Inflammatory macrophage treated with lipopolysaccharide for 1 hour (primary cell): ENCODE results near the gene ERGIC1.
A peak's percentile ranks its signal among the peaks of the same experiment; 100 is the strongest.

ENCODE experiments used
- DNase-seq, 2 donors: peaks; one replicate each; pipeline ENCODE4 v3.0.0-alpha.2; 2020 to 2022

The ERGIC1 gene

GRCh38 chr5:172951371-172952033 is 117.5 kb downstream of the ERGIC1 start:
- DNase-seq, result peak in 1 of 2 donors; percentile 33

GRCh38 chr5:172952034-172952511 is 118.0 kb downstream of the ERGIC1 start:
- DNase-seq, result no peak

GRCh38 chr5:172953776-172954675 is 120.0 kb downstream of the ERGIC1 start:
- no peak for DNase-seq

GRCh38 chr5:172954751-172955159 is 120.7 kb downstream of the ERGIC1 start:
- no peak for DNase-seq

- no peak for DNase-seq
Observed at GRCh38 chr5:172956228-172956627, 122.2 kb downstream of the ERGIC1 start.

GRCh38 chr5:172956936-172957335 is 122.9 kb downstream of the ERGIC1 start:
- DNase-seq, result no peak

- DNase-seq, result no peak
Observed at GRCh38 chr5:172957458-172957857, 123.4 kb downstream of the ERGIC1 start.

- peak; percentile 55 to 63 for DNase-seq
Observed at GRCh38 chr5:172958331-172959046, 124.4 kb downstream of the ERGIC1 start.

- DNase-seq, result peak in 1 of 2 donors; percentile 8
Observed at GRCh38 chr5:172959824-172960799, 126.1 kb downstream of the ERGIC1 start.

GRCh38 chr5:172969921-172970320 is 135.9 kb downstream of the ERGIC1 start:
- DNase-seq, result peak in 1 of 2 donors; percentile 53

GRCh38 chr5:172971482-172971881 is 137.4 kb downstream of the ERGIC1 start:
- no peak for DNase-seq

GRCh38 chr5:172972552-172972951 is 138.5 kb downstream of the ERGIC1 start:
- DNase-seq, result no peak

- no peak for DNase-seq
Observed at GRCh38 chr5:172973127-172973916, 139.3 kb downstream of the ERGIC1 start.

- no peak for DNase-seq
Observed at GRCh38 chr5:172973931-172974330, 139.9 kb downstream of the ERGIC1 start.

GRCh38 chr5:172975289-172975688 is 141.2 kb downstream of the ERGIC1 start:
- DNase-seq, result no peak

GRCh38 chr5:172979778-172980177 is 145.7 kb downstream of the ERGIC1 start:
- DNase-seq, result no peak

GRCh38 chr5:172981931-172982330 is 147.9 kb downstream of the ERGIC1 start:
- DNase-seq, result no peak

GRCh38 chr5:172983542-172984243 is 149.6 kb downstream of the ERGIC1 start, which contains the start of gene ATP6V0E1:
TSS of gene ATP6V0E1 (plus strand) at chr5:172983771. CDS start at chr5:172983861, 90 bp downstream.
- DNase-seq, result peak; percentile 89 to 94

GRCh38 chr5:172984244-172984953 is 150.3 kb downstream of the ERGIC1 start:
- peak; percentile 81 to 84 for DNase-seq

- DNase-seq, result no peak
Observed at GRCh38 chr5:172985596-172985995, 151.5 kb downstream of the ERGIC1 start.
